Retinal pigment epithelial cell (primary cell): Measurements from ENCODE around the gene NBEAL2.
A peak's percentile ranks its signal among the peaks of the same experiment; 100 is the strongest.

ENCODE experiments used
- DNase-seq: peaks from one replicate; pipeline ENCODE4 v3.0.0-alpha.2; 2010; ENCODE audit warnings: low read depth
- H3K4me3 ChIP-seq: 2 replicates; pipeline ENCODE4 v1.5.1; 2011; ENCODE audit warnings: mild to moderate bottlenecking, low read length, control low read depth, moderate library complexity
- TF ChIP-seq, protein P1 (sequence below): conservative IDR thresholded peaks from 2 replicates; pipeline ENCODE4 v1.5.1; 2011; ENCODE audit warnings: low read depth, low read length, control low read depth, inconsistent platforms

Gene NBEAL2

DNA sequence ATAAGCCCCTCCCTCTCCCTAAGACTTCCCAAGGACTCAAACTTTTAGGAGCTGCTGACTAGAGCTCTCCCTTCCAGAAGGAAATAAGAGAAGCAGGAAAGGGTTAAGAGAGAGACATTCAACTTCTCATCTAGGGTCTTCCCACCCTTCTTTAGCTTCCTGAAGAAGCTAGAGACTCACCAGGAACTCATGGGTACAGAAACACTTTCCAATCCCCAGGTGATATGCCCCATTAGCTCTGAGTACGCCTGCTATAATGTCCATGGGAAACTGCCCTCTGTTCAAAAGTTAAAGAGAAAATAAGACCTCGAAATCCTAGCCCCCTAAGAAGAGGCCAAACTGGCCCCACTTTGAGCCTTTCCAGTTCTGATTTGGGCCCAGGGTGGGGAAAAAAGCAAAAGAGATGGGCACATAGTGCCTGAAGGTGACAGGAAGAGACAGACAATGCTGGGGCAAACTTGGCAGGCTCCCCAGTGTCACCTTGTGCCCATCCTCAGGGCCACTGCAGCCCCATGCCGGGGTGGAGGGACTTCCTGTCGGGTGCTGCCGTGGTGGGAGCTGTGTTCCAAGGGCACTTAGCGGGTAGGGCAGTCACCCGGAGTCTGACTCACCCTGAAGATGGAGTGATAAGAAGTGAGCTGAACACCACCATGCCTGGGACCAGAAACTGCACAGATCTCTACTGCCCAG lies 32.5 kb upstream of the NBEAL2 start:
- no peak overlapping the region for H3K4me3 ChIP-seq
- no peak for DNase-seq
- TF ChIP-seq, protein P1, sequence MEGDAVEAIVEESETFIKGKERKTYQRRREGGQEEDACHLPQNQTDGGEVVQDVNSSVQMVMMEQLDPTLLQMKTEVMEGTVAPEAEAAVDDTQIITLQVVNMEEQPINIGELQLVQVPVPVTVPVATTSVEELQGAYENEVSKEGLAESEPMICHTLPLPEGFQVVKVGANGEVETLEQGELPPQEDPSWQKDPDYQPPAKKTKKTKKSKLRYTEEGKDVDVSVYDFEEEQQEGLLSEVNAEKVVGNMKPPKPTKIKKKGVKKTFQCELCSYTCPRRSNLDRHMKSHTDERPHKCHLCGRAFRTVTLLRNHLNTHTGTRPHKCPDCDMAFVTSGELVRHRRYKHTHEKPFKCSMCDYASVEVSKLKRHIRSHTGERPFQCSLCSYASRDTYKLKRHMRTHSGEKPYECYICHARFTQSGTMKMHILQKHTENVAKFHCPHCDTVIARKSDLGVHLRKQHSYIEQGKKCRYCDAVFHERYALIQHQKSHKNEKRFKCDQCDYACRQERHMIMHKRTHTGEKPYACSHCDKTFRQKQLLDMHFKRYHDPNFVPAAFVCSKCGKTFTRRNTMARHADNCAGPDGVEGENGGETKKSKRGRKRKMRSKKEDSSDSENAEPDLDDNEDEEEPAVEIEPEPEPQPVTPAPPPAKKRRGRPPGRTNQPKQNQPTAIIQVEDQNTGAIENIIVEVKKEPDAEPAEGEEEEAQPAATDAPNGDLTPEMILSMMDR = no peak

DNA sequence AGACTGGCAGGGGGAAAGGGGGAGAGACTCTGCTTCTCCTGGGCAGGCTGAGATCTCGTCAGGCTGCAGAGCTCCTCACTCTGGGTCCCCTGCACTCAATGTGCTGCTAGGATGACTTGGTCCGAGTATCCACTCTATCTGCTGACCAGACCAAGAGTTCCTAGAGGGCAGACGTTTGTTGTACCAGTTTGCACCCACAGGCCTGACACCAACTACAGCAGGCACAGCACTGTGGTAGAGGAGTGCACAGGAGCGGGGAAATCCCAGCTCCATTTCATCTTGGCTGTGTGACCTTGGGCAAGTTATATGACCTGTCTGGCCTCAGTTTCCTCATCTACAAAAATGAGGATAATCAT lies 31.9 kb upstream of the NBEAL2 start:
- no peak overlapping the region for H3K4me3 ChIP-seq
- no peak for DNase-seq
- TF ChIP-seq, protein P1 = no peak

DNA sequence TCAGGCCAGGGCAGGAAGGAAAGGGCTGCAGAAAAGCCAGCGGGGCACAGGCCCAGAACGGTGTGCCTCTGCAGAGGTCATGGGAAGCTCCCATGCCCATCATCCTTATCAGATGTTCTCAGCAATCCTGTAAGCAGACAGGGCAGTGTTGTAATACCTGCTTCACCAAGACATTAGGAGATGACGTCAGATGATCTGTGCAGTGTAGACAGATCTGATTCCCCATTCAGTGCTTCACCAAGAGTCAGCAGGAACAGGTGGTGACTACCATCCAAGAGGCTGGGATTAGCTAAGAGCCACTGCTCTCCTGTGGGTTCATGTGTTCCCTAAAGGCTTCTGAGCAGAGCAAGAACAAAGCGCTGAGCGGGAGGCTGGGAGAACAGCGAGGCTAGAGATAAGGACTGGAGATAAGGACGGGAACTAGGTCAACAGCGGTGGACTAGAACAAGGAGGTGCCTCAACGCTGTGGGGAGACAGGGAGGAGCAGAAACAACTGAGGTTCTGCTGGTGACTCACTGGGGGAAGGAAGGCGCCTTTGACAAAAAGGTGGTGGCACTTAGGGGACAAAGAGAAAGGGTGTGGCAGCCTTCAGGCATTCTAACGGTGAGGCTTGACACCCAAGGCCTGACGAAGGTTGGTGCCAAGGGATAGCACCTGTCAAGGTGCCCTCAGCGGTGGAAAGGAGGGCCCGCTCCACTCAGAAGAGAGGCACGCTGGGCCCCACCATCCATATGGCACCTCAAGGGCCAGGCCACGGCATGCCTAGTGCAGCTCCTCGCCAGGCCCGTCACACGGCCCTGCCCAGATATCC lies 31.3 kb upstream of the NBEAL2 start:
- peak; percentile 59 for DNase-seq
- TF ChIP-seq, protein P1 = no peak
- H3K4me3 ChIP-seq = no peak overlapping the region

DNA sequence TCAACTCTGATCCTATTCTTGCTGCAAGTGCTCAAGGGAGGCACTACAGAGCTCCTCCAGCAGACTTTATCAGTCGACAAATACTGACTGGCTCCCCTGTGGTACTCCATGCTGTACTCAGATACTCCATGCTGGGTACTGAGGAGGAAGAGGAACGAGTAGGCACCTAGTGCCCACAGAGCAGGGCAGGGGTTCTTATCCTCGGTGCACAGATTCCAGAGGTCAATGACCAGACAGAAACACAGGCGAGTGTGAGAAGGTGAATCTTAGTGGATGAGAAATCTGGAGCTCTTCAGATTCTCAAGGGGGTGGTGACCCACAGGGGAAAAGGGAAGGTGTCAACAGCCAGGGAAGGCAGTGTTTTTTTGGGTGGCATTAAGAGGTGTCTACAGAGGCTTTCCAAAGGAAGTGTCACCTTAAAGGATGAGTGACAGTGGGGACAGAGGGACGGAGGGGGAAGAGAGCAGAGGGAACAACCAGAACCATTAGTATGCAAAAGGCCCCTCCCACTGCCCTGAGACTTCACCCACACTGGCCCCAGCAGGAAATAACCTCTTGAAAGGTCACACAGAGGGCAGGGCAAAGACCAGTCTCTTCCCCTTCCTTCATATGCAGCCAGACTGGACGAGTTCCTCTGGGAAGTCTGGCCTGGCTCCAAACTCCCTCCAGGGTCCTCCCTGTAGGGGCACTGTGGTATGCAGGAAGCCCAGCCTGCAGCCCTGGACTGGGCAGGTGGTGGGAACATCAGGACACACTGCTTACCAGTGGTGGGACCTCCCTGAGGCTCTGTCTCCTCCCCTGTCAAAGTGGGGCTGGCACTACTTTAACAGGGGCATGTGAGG lies 30.4 kb upstream of the NBEAL2 start:
- TF ChIP-seq, protein P1 = no peak
- no peak for DNase-seq
- no peak overlapping the region for H3K4me3 ChIP-seq

DNA sequence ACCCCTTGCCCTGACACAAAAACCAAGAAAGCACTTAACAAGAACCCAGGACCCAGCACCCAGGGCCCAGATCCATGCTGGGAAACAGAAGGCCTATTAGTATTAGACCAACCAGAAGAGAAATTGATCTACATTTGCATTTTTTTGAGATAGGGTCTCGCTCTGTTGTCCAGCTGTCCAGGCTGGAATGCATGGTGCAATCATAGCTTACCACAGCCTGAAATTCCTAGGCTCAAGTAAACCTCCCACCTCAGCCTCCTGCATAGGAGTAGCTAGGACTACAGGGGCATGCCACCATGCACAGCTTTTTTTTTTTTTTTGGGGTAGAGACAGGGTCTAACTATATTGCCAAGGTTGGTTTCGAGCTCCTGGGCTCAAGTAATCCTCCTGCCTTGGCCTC lies 29.3 kb upstream of the NBEAL2 start:
- no peak for DNase-seq
- TF ChIP-seq, protein P1 = no peak
- H3K4me3 ChIP-seq = no peak overlapping the region

DNA sequence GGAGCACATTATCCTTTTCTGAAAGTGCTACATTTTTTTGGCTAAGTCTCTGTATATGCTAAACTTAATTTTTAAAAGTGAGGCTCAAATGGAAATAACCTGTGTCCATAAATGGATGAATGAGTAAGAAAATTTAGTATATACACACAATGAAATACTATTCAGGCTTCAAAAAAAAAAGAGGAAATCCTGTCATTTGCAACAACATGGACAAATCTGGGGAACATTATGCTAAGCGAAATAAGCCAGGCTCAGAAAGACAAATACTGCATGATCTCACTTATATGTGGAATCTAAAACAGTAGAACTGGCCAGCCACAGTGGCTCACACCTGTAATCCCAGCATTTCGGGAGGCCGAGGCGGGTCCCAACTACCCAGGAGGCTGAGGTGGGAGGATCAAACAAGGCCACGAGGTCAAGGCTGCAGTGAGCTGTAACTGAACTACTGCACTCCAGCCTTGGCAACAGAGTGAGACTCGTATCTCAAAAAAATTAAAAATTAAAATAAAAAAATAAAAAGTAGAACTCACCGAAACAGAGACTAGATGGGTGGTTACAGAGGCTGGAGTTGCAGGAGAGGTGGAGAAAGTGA lies 28.7 kb upstream of the NBEAL2 start:
- DNase-seq = no peak
- no peak overlapping the region for H3K4me3 ChIP-seq
- TF ChIP-seq, protein P1 = no peak
